ENCODE results near the gene AQP6. TPM values are rescaled to one million over a fixed set of nuclear protein-coding genes. Genes with fewer than 3 reads are reported as not detected.

AQP6 gene
- total RNA-seq, 2 donors from 2014 or later, result 0.20 TPM; not detected in 1

GRCh38 chr12:49970658-49971057 lies 2.1 kb upstream of the AQP6 start:
- Mint-ChIP-seq H3K4me3 (no peak overlapping the region), H3K27me3 (ENCODE audit: insufficient read depth) (peaks cover 28% of the 10 kb centered on the region), H3K27ac (no peak overlapping the region), H3K4me1 (no peaks in the 10 kb centered on the region), H3K36me3 (ENCODE audit: low read depth) (no peaks in the 10 kb centered on the region), H3K9me3 (no peaks in the 10 kb centered on the region)
- no peaks in the 10 kb centered on the region for H3K36me3 ChIP-seq (ENCODE audit: control insufficient read depth, insufficient read depth, low read length)
- TF ChIP-seq CTCF (conservative IDR thresholded peaks at IDR 0.05), result no peak
- H3K4me1 ChIP-seq (ENCODE audit: control insufficient read depth, insufficient read depth, low read length), result no peaks in the 10 kb centered on the region
- no peak overlapping the region for H3K9ac ChIP-seq (ENCODE audit: extremely low read depth, low read length, poor library complexity, severe bottlenecking)
- no peaks in the 10 kb centered on the region for H3K9me3 ChIP-seq (ENCODE audit: control insufficient read depth, low read length)
- H3K27ac ChIP-seq (ENCODE audit: low read depth, low read length), result no peak overlapping the region
- DNase-seq, result peak; percentile 60
- peaks cover 51% of the 10 kb centered on the region for H3K27me3 ChIP-seq (ENCODE audit: control insufficient read depth, insufficient read depth, low read length, poor library complexity, severe bottlenecking)
- H3K4me3 ChIP-seq (ENCODE audit: low read length), result no peak overlapping the region
- 84% methylated on average over 10 of the region's 10 CpGs for WGBS, 2 experiments (ENCODE audit: insufficient coverage in 1 of 2, insufficient read length in 1 of 2)

- H3K27me3 ChIP-seq (ENCODE audit: control insufficient read depth, insufficient read depth, low read length, poor library complexity, severe bottlenecking), result peaks cover 46% of the 10 kb centered on the region
- H3K4me1 Mint-ChIP-seq, result no peaks in the 10 kb centered on the region
Observed at GRCh38 chr12:49971141-49971540, 1.6 kb upstream of the AQP6 start.

GRCh38 chr12:49972129-49972528 lies 618 bp upstream of the AQP6 start:
- H3K36me3 ChIP-seq (ENCODE audit: control insufficient read depth, insufficient read depth, low read length), result no peaks in the 10 kb centered on the region
- H3K9ac ChIP-seq (ENCODE audit: extremely low read depth, low read length, poor library complexity, severe bottlenecking), result no peak overlapping the region
- no peak overlapping the region for H3K4me3 Mint-ChIP-seq
- WGBS, 2 experiments (ENCODE audit: insufficient coverage in 1 of 2, insufficient read length in 1 of 2), result 84 to 93% methylated on average over 3 to 9 of the region's 9 CpGs
- no peaks in the 10 kb centered on the region for H3K36me3 Mint-ChIP-seq (ENCODE audit: low read depth)
- peaks cover 15% of the 10 kb centered on the region for H3K27me3 Mint-ChIP-seq (ENCODE audit: insufficient read depth)
- H3K27ac ChIP-seq (ENCODE audit: low read depth, low read length), result no peak overlapping the region
- H3K9me3 ChIP-seq (ENCODE audit: control insufficient read depth, low read length), result no peaks in the 10 kb centered on the region
- no peak overlapping the region for H3K4me3 ChIP-seq (ENCODE audit: low read length)
- no peaks in the 10 kb centered on the region for H3K4me1 Mint-ChIP-seq
- no peak overlapping the region for H3K27ac Mint-ChIP-seq
- peaks cover 39% of the 10 kb centered on the region for H3K27me3 ChIP-seq (ENCODE audit: control insufficient read depth, insufficient read depth, low read length, poor library complexity, severe bottlenecking)
- no peaks in the 10 kb centered on the region for H3K9me3 Mint-ChIP-seq
- peak; percentile 50 for DNase-seq
- H3K4me1 ChIP-seq (ENCODE audit: control insufficient read depth, insufficient read depth, low read length), result no peaks in the 10 kb centered on the region
- no peak for TF ChIP-seq CTCF (conservative IDR thresholded peaks at IDR 0.05)

More at GRCh38 chr12:49971141-49971540, 1.6 kb upstream of the AQP6 start:
- peak; percentile 48 for DNase-seq
- Mint-ChIP-seq H3K36me3 (ENCODE audit: low read depth) (no peaks in the 10 kb centered on the region), H3K4me3 (no peak overlapping the region), H3K27ac (no peak overlapping the region), H3K27me3 (ENCODE audit: insufficient read depth) (peaks cover 23% of the 10 kb centered on the region), H3K9me3 (no peaks in the 10 kb centered on the region)
- TF ChIP-seq CTCF (conservative IDR thresholded peaks at IDR 0.05), result no peak
- H3K4me3 ChIP-seq (ENCODE audit: low read length), result no peak overlapping the region
- no peak overlapping the region for H3K27ac ChIP-seq (ENCODE audit: low read depth, low read length)
- 86 to 88% methylated on average over 2 to 6 of the region's 6 CpGs for WGBS, 2 experiments (ENCODE audit: insufficient coverage in 1 of 2, insufficient read length in 1 of 2)
- no peak overlapping the region for H3K9ac ChIP-seq (ENCODE audit: extremely low read depth, low read length, poor library complexity, severe bottlenecking)
- H3K9me3 ChIP-seq (ENCODE audit: control insufficient read depth, low read length), result no peaks in the 10 kb centered on the region
- H3K4me1 ChIP-seq (ENCODE audit: control insufficient read depth, insufficient read depth, low read length), result no peaks in the 10 kb centered on the region
- no peaks in the 10 kb centered on the region for H3K36me3 ChIP-seq (ENCODE audit: control insufficient read depth, insufficient read depth, low read length)

All from endodermal cell (in vitro differentiated cells).